Brain pericyte (primary cell): ENCODE measurements around the gene IAH1.
"Not testable (repeated sequence)": the region's sequence is repeated elsewhere in the genome, so short reads cannot be mapped to it uniquely, and the experiment has no call there.

Experiments used
- DNase-seq: peaks from one replicate; pipeline ENCODE4 v3.0.0-alpha.2; 2012; ENCODE audit warnings: low read depth, low spot score

The IAH1 gene

GRCh38 chr2:9473308-9473984, 905 bp upstream of the IAH1 start:
- no peak for DNase-seq

GRCh38 chr2:9473985-9474360, 378 bp upstream of the IAH1 start:
- no peak for DNase-seq

- no peak for DNase-seq
These were observed 3.6 kb downstream of the IAH1 start for GRCh38 chr2:9477914-9478313.

- DNase-seq, result no peak
These were observed 4.2 kb downstream of the IAH1 start for GRCh38 chr2:9478526-9478925.

GRCh38 chr2:9480157-9480556, 5.8 kb downstream of the IAH1 start:
- DNase-seq, result no peak

- no peak for DNase-seq
These were observed 8.8 kb downstream of the IAH1 start for GRCh38 chr2:9483107-9483506.

GRCh38 chr2:9484533-9484932, 10.2 kb downstream of the IAH1 start:
- no peak for DNase-seq

- DNase-seq, result no peak
These were observed 14.5 kb downstream of the IAH1 start for GRCh38 chr2:9488583-9489547.

GRCh38 chr2:9490789-9491188, 16.4 kb downstream of the IAH1 start:
- DNase-seq, result no peak

- DNase-seq, result no peak
These were observed 18.6 kb downstream of the IAH1 start for GRCh38 chr2:9492927-9493326.

GRCh38 chr2:9493478-9493877, 19.1 kb downstream of the IAH1 start:
- no peak for DNase-seq

GRCh38 chr2:9494081-9494480, 19.7 kb downstream of the IAH1 start:
- DNase-seq, result no peak

GRCh38 chr2:9497017-9497416, 22.7 kb downstream of the IAH1 start:
- no peak for DNase-seq

- DNase-seq, result no peak
These were observed 23.9 kb downstream of the IAH1 start for GRCh38 chr2:9498210-9498609.

- no peak for DNase-seq
These were observed 34.6 kb downstream of the IAH1 start for GRCh38 chr2:9508931-9509330.

- not testable (repeated sequence) for DNase-seq
These were observed 39.6 kb downstream of the IAH1 start for GRCh38 chr2:9513946-9514345.

- DNase-seq, result no peak
These were observed 42.9 kb downstream of the IAH1 start for GRCh38 chr2:9517118-9517782.

GRCh38 chr2:9518163-9518562, 43.8 kb downstream of the IAH1 start:
- DNase-seq, result no peak

GRCh38 chr2:9518780-9519179, 44.4 kb downstream of the IAH1 start:
- no peak for DNase-seq

GRCh38 chr2:9519250-9519649, 44.9 kb downstream of the IAH1 start:
- DNase-seq, result no peak

GRCh38 chr2:9524291-9524690, 49.9 kb downstream of the IAH1 start:
- DNase-seq, result no peak

- DNase-seq, result no peak
These were observed 50.9 kb downstream of the IAH1 start for GRCh38 chr2:9525266-9525665.
